ENCODE data around the gene NXT1.

DNA sequence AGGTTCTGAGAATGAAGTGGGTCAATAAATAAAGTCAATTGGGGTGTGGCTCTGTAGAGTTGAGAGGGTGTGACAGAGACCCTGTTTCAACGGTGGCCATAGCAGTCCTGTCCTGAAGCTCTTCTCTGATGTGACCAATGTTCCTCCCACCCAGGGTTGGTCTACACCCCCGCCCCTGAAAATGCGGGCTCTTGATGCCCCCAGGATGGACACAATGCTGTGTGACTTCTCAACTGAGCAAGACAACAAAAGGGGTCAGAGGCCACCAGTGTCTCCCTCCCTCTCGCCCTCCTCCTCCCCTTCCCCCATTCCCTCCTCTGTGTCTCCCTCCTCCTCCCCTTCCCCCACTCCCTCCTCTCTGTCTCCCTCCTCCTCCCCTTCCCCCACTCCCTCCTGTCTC lies 41.7 kb upstream of the NXT1 start:
- TF ChIP-seq, protein P1, sequence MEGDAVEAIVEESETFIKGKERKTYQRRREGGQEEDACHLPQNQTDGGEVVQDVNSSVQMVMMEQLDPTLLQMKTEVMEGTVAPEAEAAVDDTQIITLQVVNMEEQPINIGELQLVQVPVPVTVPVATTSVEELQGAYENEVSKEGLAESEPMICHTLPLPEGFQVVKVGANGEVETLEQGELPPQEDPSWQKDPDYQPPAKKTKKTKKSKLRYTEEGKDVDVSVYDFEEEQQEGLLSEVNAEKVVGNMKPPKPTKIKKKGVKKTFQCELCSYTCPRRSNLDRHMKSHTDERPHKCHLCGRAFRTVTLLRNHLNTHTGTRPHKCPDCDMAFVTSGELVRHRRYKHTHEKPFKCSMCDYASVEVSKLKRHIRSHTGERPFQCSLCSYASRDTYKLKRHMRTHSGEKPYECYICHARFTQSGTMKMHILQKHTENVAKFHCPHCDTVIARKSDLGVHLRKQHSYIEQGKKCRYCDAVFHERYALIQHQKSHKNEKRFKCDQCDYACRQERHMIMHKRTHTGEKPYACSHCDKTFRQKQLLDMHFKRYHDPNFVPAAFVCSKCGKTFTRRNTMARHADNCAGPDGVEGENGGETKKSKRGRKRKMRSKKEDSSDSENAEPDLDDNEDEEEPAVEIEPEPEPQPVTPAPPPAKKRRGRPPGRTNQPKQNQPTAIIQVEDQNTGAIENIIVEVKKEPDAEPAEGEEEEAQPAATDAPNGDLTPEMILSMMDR (IDR thresholded peaks at IDR 0.05; ENCODE audit: low read length), result no peak
- TF ChIP-seq EZH2 (IDR thresholded peaks at IDR 0.05; ENCODE audit: borderline replicate concordance, low read length), result no peak

All from OCI-LY1 (cell line).